ENCODE measurements around the gene PSMB3. TPM values are rescaled to one million over a fixed set of nuclear protein-coding genes. Genes with fewer than 3 reads are reported as not detected.
"Not testable (repeated sequence)": the region's sequence is repeated elsewhere in the genome, so short reads cannot be mapped to it uniquely, and the experiment has no call there.

Gene PSMB3
- total RNA-seq, 2 experiments from 2014 or later = 231 to 348 TPM

GRCh38 chr17:38724337-38724988 is 28.1 kb upstream of the PSMB3 start:
- peaks cover 58% of the 10 kb centered on the region for H3K36me3 ChIP-seq (ENCODE audit: insufficient read depth, low read length)
- H3K9me3 ChIP-seq (ENCODE audit: low read length) = no peaks in the 10 kb centered on the region
- CTCF ChIA-PET (ENCODE audit: unreplicated experiment) = no interaction called here
- H3K4me2 ChIP-seq (ENCODE audit: low read length) = no peak overlapping the region
- no peaks in the 10 kb centered on the region for H3K79me2 ChIP-seq (ENCODE audit: insufficient read depth, low read depth, low read length)
- no peak for DNase-seq (ENCODE audit: low spot score)
- H3K27ac ChIP-seq (ENCODE audit: low read depth, low read length, poor library complexity, severe bottlenecking) = no peak overlapping the region
- H2AFZ ChIP-seq (ENCODE audit: low read length) = no peak overlapping the region
- H4K20me1 ChIP-seq (ENCODE audit: insufficient read depth, low read length) = peaks cover 11% of the 10 kb centered on the region; the same call in 1 of the 2 replicates
- H3K9me2 ChIP-seq (ENCODE audit: insufficient read depth, low read length) = no peaks in the 10 kb centered on the region
- intact Hi-C loops (cut with micrococcal nuclease; ENCODE audit: unreplicated experiment) = no loop called here
- H3K4me1 ChIP-seq (ENCODE audit: insufficient read depth, low read length, poor library complexity, severe bottlenecking) = peaks cover 39% of the 10 kb centered on the region
- no TSS peak for BruUV-seq (replicated peaks)
- POLR2A ChIA-PET = no interaction called here
- TF ChIP-seq, protein P1, sequence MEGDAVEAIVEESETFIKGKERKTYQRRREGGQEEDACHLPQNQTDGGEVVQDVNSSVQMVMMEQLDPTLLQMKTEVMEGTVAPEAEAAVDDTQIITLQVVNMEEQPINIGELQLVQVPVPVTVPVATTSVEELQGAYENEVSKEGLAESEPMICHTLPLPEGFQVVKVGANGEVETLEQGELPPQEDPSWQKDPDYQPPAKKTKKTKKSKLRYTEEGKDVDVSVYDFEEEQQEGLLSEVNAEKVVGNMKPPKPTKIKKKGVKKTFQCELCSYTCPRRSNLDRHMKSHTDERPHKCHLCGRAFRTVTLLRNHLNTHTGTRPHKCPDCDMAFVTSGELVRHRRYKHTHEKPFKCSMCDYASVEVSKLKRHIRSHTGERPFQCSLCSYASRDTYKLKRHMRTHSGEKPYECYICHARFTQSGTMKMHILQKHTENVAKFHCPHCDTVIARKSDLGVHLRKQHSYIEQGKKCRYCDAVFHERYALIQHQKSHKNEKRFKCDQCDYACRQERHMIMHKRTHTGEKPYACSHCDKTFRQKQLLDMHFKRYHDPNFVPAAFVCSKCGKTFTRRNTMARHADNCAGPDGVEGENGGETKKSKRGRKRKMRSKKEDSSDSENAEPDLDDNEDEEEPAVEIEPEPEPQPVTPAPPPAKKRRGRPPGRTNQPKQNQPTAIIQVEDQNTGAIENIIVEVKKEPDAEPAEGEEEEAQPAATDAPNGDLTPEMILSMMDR (conservative IDR thresholded peaks at IDR 0.05; ENCODE audit: low read length) = no peak
- TF ChIP-seq EZH2phosphoT487 (IDR thresholded peaks at IDR 0.05; ENCODE audit: borderline replicate concordance, low read depth, low read length) = no peak
- H3K4me3 ChIP-seq (ENCODE audit: low read depth, low read length, poor library complexity, severe bottlenecking) = no peak overlapping the region

GRCh38 chr17:38725066-38725465 is 27.5 kb upstream of the PSMB3 start:
- H3K27ac ChIP-seq (ENCODE audit: low read depth, low read length, poor library complexity, severe bottlenecking) = no peak overlapping the region

DNA sequence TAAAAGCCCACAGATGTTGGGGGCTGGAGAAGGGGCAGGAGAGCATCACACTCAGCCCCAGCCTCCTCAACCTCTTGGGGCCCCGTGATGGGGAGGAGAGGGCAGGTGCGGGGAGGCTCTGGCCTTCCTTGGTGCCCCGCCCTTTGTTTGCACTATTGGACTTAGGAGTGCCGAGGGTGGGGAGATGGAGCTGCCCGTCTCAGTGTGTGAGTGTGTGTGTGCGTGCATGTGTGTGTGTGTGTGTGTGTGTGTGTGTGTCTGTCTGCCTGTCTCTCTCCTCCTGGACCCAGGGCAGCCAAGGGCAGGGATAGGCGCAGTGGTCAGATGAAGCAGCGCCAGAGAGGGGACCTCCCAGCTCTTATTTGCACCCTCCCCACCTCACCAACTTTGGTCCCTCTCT is 26.4 kb upstream of the PSMB3 start:
- H3K9me2 ChIP-seq (ENCODE audit: insufficient read depth, low read length); H3K4me3 ChIP-seq (ENCODE audit: low read depth, low read length, poor library complexity, severe bottlenecking); H3K79me2 ChIP-seq (ENCODE audit: insufficient read depth, low read depth, low read length); intact Hi-C loops (cut with micrococcal nuclease; ENCODE audit: unreplicated experiment); H3K27ac ChIP-seq (ENCODE audit: low read depth, low read length, poor library complexity, severe bottlenecking); CTCF ChIA-PET (ENCODE audit: unreplicated experiment); H3K9me3 ChIP-seq (ENCODE audit: low read length); H3K4me2 ChIP-seq (ENCODE audit: low read length); BruUV-seq (replicated peaks); H2AFZ ChIP-seq (ENCODE audit: low read length); DNase-seq (ENCODE audit: low spot score); POLR2A ChIA-PET: not testable (repeated sequence)
- Histone ChIP-seq H3K4me1 (ENCODE audit: insufficient read depth, low read length, poor library complexity, severe bottlenecking) (peaks cover 50% of the 10 kb centered on the region), H3K36me3 (ENCODE audit: insufficient read depth, low read length) (peaks cover 42% of the 10 kb centered on the region), H4K20me1 (ENCODE audit: insufficient read depth, low read length) (peaks cover 12% of the 10 kb centered on the region; the same call in 1 of the 2 replicates)

More at GRCh38 chr17:38725066-38725465, 27.5 kb upstream of the PSMB3 start:
- Histone ChIP-seq H3K9me2 (ENCODE audit: insufficient read depth, low read length) (no peaks in the 10 kb centered on the region), H3K4me1 (ENCODE audit: insufficient read depth, low read length, poor library complexity, severe bottlenecking) (peaks cover 43% of the 10 kb centered on the region), H3K4me2 (ENCODE audit: low read length) (no peak overlapping the region), H2AFZ (ENCODE audit: low read length) (no peak overlapping the region), H3K36me3 (ENCODE audit: insufficient read depth, low read length) (peaks cover 53% of the 10 kb centered on the region), H3K79me2 (ENCODE audit: insufficient read depth, low read depth, low read length) (no peaks in the 10 kb centered on the region), H3K4me3 (ENCODE audit: low read depth, low read length, poor library complexity, severe bottlenecking) (no peak overlapping the region), H4K20me1 (ENCODE audit: insufficient read depth, low read length) (peaks cover 12% of the 10 kb centered on the region; the same call in 1 of the 2 replicates), H3K9me3 (ENCODE audit: low read length) (no peaks in the 10 kb centered on the region)
- no peak for DNase-seq (ENCODE audit: low spot score)
- intact Hi-C loops (cut with micrococcal nuclease; ENCODE audit: unreplicated experiment) = no loop called here
- TF ChIP-seq EZH2phosphoT487 (IDR thresholded peaks at IDR 0.05; ENCODE audit: borderline replicate concordance, low read depth, low read length) = no peak
- TF ChIP-seq, protein P1 (conservative IDR thresholded peaks at IDR 0.05; ENCODE audit: low read length) = no peak
- no TSS peak for BruUV-seq (replicated peaks)
- CTCF ChIA-PET (ENCODE audit: unreplicated experiment) = no interaction called here
- POLR2A ChIA-PET = interaction anchor here (0.5 kb wide), 1 partner anchor 138 kb away, joined by 3 read pairs; no protein-coding TSS in a partner anchor
